Astrocyte (in vitro differentiated cells and primary cell): ENCODE data around the gene MAK.

ENCODE experiments used
- CTCF ChIP-seq: IDR thresholded peaks from 2 replicates; pipeline ENCODE4 v1.5.1; 2011; ENCODE audit warnings: low read depth, mild to moderate bottlenecking, inconsistent platforms, low read length, moderate library complexity; ENCODE audit not compliant: insufficient read depth
- EZH2 ChIP-seq: IDR thresholded peaks from 2 replicates; pipeline ENCODE4 v1.6.1; 2012; ENCODE audit warnings: mild to moderate bottlenecking, low read length, inconsistent platforms; ENCODE audit not compliant: insufficient read depth

GRCh38 chr6:10873374-10873773, 35.0 kb upstream of the MAK start:
- no peak for TF ChIP-seq CTCF
- no peak for TF ChIP-seq EZH2
